Skin epidermis (tissue), 12 donors: Measurements from ENCODE around the gene DCANP1.

ENCODE experiments used
- H3K27ac ChIP-seq, 21 experiments: fragments of 200-600 bp; sonication (generic) in 11 of 21; one replicate each; pipeline ENCODE4 v1.5.0; 2020; ENCODE audit warnings: mild to moderate bottlenecking in 3 of 21, inconsistent platforms in 2 of 21, moderate library complexity in 2 of 21
- H3K4me3 ChIP-seq, 7 experiments: fragments of 200-600 bp; sonication (generic) in 2 of 7; one replicate each; pipeline ENCODE4 v1.5.0; 2020; ENCODE audit warnings: inconsistent platforms in 2 of 7, mild to moderate bottlenecking in 2 of 7, moderate library complexity in 1 of 7

The DCANP1 gene

DNA sequence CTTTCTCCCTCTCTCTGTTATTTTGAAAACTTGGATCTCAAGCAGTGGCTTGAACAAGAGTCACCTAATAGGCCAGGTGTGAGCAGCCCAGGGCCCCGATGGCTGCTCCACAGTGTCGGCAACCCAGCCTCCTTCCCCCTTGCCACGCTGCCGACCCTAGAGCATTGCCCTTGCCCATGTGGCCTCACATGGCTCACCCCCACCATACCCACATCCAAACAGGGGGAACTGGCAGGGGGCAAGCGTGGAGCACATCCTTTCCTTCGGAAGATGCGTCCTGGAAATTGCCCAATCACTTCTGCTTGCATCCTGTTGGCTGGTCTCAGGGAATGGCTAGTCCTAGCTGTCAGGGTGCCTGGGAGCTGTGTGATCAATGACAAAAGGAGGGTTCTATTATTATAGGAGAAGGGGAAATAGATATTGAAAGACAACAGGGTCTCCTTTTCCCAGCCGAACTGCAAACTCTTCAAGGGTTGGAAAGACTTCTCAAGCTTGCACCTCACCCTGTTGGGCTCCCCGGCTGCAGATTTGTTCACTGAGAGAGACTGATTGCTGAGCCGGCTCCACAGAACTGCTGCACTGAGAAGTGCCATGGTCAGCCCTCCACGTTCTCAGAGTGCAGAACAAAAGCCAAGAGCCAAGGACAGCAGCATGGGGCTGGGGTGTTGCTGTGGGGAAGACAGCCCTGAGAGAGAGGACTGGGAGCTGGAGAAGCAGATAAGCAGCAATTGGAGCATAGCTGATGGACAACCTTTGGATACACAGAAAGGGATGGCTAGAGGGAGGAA is 13.3 kb upstream of the DCANP1 start:
- Histone ChIP-seq H3K4me3 (no peak overlapping the region), H3K27ac (no peak overlapping the region)

GRCh38 chr5:135458921-135459331 is 11.8 kb upstream of the DCANP1 start:
- no peak overlapping the region for H3K4me3 ChIP-seq
- no peak overlapping the region for H3K27ac ChIP-seq

GRCh38 chr5:135458356-135458755 is 11.2 kb upstream of the DCANP1 start:
- Histone ChIP-seq H3K4me3 (no peak overlapping the region), H3K27ac (no peak overlapping the region)

DNA sequence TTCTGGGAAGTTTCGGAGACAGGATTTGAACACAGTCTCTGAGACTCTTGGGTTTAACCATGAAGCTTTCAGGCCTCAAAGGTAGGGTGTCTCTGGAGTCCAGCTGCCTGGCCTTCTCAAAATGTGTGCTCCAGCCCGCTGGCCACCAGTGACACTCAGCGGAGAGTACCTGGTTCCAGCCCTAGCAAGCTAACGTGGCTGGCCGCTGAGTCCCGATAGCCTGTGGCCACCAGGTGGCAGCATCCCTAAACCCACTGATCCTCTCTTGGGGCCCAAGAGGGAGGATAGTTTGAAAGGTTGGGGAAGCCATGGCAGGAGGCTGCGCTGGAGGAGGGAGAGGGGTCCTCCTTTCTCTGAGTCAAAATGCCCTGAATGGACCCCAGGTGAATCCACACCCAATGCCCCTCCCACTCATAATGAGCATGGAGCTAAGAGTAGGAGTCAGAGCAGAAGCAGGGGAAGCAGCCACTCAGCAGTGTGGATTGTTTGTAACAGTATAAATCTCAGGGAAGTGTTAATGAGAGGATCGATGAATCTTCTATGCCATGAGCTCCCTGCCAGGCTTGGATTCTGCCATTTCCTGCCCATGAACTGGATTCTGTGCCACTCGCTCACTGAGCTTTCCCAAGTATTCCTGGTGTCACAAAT is 10.4 kb upstream of the DCANP1 start:
- Histone ChIP-seq H3K27ac (no peak overlapping the region), H3K4me3 (no peak overlapping the region)

DNA sequence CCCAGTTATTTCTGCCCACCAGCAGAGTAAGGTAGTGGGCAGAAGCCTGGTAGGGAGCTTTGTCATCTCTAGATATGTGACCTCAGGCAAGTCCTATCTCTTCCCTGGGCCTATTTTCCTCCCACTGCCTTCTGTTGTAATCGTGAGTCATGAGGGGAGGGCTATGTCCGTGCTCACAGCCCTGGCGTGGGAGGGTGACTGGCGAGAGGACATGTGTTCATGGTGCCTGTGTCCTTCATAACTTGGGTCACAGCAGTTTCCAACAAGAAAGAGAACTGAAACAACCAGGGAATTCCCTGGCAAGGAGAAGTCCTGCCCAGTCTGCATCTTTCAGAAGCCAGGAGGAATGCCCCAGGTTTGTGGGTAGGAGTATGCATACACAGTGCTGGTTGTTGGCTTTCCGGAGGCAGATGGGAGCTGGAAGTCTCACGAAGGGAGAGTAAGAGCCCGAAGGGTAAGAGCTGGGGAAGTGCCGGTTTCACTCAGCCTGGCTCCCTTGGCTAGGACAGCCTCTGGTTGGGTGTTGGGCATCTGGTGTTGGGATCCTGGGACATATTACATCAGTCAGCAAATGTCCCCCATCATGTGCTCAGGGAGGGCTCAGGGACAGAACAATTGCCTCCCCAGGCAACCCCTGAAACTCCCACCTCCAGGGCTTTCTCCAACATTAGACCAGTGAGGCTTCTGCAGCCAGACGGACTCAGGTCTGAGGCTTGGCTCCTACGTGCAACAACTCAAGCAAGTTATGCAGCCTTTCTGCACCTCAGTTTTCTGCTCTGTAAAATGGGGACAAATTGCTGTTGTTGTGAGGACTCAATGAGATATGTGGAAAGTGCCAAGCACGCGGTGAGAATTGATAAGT is 9.3 kb upstream of the DCANP1 start:
- Histone ChIP-seq H3K4me3 (no peak overlapping the region), H3K27ac (peak overlapping the region in 7 of 21 experiments; percentile 3 to 65 (median 29))

GRCh38 chr5:135455876-135456237 is 8.7 kb upstream of the DCANP1 start:
- Histone ChIP-seq H3K27ac (peak overlapping the region in 6 of 21 experiments; percentile 1 to 65 (median 34)), H3K4me3 (no peak overlapping the region)

GRCh38 chr5:135454946-135455345 is 7.8 kb upstream of the DCANP1 start:
- Histone ChIP-seq H3K4me3 (no peak overlapping the region), H3K27ac (no peak overlapping the region)

GRCh38 chr5:135453613-135454012 is 6.5 kb upstream of the DCANP1 start:
- no peak overlapping the region for H3K4me3 ChIP-seq
- no peak overlapping the region for H3K27ac ChIP-seq

DNA sequence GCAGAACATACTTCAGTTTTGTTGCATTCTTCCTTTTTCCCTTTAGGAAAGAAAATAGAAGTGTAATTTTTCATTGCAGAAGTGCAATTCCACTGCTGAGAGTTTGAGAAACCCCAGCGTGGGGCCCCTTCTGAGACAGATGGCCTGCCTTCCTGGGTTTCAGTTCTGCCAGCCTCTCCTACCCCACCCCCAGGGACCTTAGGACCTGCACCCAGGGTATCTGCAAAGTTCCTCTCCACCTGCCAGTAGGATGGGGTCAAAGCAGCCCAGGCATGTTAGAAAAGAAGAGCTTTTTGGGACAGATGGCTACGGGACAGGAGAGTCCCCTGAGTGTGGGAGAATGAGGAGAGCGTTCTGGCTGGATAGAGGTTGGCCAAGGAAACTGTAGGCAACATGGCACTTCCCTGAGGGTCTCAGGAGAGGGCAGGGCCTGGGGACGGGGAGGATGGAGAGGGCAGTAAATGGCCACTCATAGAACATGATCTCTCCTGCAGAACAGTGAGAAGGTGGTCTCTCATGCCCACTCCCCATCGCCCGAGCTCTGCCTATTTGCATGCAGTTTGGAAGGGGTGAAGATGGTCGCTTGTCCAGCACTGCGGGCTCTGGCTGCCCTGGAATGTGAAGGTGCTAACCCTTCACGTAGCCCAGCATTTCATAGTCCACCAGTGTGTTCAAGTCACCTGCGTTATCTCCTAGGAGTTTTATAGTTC is 5.3 kb upstream of the DCANP1 start, which contains the start of gene TIFAB:
TIFAB (minus strand) TSS at position 31 of the 710 bp plus-strand sequence. CDS start 2,412 bp downstream, outside the sequence.
- peak within 1 kb of the TSS in 12 of 21 experiments; percentile 2 to 83 (median 35) for H3K27ac ChIP-seq

GRCh38 chr5:135451581-135452320 is 4.6 kb upstream of the DCANP1 start:
- H3K4me3 ChIP-seq = peak overlapping the region in 3 of 7 experiments; percentile 4 to 13 (median 4)

More for the DNA sequence above, 5.3 kb upstream of the DCANP1 start, which contains the start of gene TIFAB:
- peak within 1 kb of the TSS in 3 of 7 experiments; percentile 4 to 13 (median 4) for H3K4me3 ChIP-seq

DNA sequence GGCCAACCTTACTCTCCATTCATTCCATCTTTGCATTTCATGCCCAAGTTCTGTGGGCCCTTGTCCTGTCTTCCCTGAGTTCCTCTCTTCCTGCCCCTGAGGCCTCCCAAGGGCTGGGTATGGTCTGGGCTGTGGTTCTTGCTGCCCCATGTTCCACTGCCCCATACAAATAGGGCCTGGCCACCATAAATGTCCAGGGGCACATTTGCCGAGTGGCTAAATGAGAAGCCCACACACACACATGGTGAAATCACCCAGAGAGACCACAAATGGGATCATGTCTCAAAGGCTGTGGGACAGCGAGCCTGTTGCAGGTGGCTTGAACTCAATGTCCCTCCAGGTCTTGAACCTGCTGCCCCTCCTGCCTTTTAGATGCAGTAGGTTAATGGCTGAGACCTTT is 3.8 kb upstream of the DCANP1 start:
- Histone ChIP-seq H3K27ac (peak overlapping the region in 4 of 21 experiments; percentile 24 to 83 (median 52)), H3K4me3 (peak overlapping the region in 2 of 7 experiments; percentile 3 to 4)

More at GRCh38 chr5:135451581-135452320, 4.6 kb upstream of the DCANP1 start:
- H3K27ac ChIP-seq = peak overlapping the region in 12 of 21 experiments; percentile 2 to 83 (median 35)

- H3K27ac ChIP-seq = peak overlapping the region in 1 of 21 experiments; percentile 83
Measured at GRCh38 chr5:135450336-135450735, 3.2 kb upstream of the DCANP1 start.

GRCh38 chr5:135449644-135450043 is 2.5 kb upstream of the DCANP1 start:
- Histone ChIP-seq H3K27ac (peak overlapping the region in 2 of 21 experiments; percentile 21 to 83), H3K4me3 (no peak overlapping the region)

More at GRCh38 chr5:135450336-135450735, 3.2 kb upstream of the DCANP1 start:
- peak overlapping the region in 1 of 7 experiments; percentile 3 for H3K4me3 ChIP-seq

- Histone ChIP-seq H3K4me3 (no peak overlapping the region), H3K27ac (peak overlapping the region in 2 of 21 experiments; percentile 21 to 83)
Measured at GRCh38 chr5:135448791-135449507, 1.8 kb upstream of the DCANP1 start.

DNA sequence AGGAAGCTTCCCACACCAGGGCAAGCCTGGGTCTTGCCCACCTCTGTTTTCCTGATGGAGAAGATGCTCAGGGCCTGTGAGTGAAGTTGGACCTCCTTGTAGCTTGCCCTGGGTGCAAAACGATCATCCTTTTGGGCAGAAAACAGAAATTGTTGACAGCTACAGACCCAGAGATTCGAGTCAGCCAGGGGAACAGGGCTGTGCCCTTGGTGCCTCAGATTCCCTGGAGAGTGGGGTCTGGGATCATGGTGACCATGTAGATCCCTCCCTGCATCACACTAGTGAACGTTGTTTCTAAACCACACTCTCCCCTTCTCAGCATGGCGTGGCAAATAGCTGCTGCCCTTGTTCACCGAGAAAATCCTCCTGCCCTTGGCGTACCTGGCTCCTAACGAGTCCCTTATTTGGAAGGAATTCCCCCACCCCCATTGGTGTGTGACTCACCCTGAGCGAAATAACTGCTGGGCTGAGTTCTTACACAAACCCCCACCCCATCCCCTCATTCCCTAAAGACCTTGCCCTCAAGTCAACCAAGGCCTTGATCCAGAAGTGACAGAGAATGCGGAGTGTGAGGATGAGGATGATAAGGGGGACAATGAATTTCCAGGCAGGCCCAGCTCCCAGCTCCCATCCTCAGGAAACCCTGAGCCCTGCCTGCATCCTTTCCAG is 1.1 kb upstream of the DCANP1 start:
- Histone ChIP-seq H3K4me3 (no peak overlapping the region), H3K27ac (no peak overlapping the region)

DNA sequence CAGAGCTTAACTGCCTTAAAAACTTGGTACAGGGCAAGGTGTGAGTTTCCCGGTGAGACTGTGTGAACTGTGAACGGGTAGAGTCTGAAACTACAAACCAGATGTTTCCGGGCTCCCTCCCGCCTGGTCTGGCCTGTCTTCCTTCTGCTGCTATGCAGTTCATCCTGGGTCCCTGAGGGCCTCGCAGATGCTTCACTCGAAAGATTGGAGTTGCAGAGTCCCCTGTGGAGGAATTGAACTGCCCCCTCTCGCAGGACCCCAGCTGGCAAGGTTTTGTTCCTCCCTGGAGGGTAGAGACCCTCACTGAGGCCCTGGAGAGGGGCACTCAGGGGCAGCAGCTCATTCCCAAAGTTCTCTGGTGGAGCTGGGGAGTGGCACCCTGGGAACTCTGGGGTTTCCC is 533 bp downstream of the DCANP1 start:
- Histone ChIP-seq H3K4me3 (no peak overlapping the region), H3K27ac (peak overlapping the region in 1 of 21 experiments; percentile 42)

DNA sequence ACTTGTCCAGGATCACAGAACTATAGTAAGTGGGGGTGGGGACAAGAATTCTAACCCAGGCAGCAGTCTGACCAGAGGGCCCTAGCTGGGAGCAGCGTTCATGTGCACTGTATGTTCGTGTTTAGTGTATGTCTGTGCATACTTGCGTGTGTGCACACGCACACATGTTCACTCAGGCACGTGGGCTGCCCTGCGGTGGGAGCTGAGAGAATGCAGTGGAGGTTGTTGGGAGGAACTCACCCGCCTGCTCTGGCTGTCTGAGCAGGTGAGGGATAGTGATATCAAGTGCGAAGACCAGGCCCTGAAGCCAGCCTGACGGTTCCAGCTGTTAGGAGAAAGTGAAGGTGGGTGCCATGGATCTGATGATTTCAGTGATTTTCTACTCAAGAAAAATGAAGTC is 942 bp downstream of the DCANP1 start:
- no peak overlapping the region for H3K4me3 ChIP-seq
- H3K27ac ChIP-seq = peak overlapping the region in 1 of 21 experiments; percentile 64
